ENCODE data around the gene CCDC78.

Gene CCDC78

GRCh38 chr16:766008-766819 lies 40.0 kb upstream of the CCDC78 start:
- Histone ChIP-seq H3K36me3 (no peaks in the 10 kb centered on the region), H3K4me3 (ENCODE audit: low read depth, low read length) (no peak overlapping the region), H3K27me3 (no peaks in the 10 kb centered on the region), H3K4me1 (no peaks in the 10 kb centered on the region), H3K9me3 (no peaks in the 10 kb centered on the region)
- TF ChIP-seq, protein P1, sequence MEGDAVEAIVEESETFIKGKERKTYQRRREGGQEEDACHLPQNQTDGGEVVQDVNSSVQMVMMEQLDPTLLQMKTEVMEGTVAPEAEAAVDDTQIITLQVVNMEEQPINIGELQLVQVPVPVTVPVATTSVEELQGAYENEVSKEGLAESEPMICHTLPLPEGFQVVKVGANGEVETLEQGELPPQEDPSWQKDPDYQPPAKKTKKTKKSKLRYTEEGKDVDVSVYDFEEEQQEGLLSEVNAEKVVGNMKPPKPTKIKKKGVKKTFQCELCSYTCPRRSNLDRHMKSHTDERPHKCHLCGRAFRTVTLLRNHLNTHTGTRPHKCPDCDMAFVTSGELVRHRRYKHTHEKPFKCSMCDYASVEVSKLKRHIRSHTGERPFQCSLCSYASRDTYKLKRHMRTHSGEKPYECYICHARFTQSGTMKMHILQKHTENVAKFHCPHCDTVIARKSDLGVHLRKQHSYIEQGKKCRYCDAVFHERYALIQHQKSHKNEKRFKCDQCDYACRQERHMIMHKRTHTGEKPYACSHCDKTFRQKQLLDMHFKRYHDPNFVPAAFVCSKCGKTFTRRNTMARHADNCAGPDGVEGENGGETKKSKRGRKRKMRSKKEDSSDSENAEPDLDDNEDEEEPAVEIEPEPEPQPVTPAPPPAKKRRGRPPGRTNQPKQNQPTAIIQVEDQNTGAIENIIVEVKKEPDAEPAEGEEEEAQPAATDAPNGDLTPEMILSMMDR (IDR thresholded peaks at IDR 0.05; ENCODE audit: low read depth, low read length) = no peak
- no peak for DNase-seq

- TF ChIP-seq, protein P1 (IDR thresholded peaks at IDR 0.05; ENCODE audit: low read depth, low read length) = no peak
- no peaks in the 10 kb centered on the region for H3K27me3 ChIP-seq
- no peaks in the 10 kb centered on the region for H3K9me3 ChIP-seq
- no peaks in the 10 kb centered on the region for H3K4me1 ChIP-seq
- no peak overlapping the region for H3K4me3 ChIP-seq (ENCODE audit: low read depth, low read length)
- no peak for DNase-seq
- no peaks in the 10 kb centered on the region for H3K36me3 ChIP-seq
Measured at GRCh38 chr16:765488-765865, 39.2 kb upstream of the CCDC78 start.

DNA sequence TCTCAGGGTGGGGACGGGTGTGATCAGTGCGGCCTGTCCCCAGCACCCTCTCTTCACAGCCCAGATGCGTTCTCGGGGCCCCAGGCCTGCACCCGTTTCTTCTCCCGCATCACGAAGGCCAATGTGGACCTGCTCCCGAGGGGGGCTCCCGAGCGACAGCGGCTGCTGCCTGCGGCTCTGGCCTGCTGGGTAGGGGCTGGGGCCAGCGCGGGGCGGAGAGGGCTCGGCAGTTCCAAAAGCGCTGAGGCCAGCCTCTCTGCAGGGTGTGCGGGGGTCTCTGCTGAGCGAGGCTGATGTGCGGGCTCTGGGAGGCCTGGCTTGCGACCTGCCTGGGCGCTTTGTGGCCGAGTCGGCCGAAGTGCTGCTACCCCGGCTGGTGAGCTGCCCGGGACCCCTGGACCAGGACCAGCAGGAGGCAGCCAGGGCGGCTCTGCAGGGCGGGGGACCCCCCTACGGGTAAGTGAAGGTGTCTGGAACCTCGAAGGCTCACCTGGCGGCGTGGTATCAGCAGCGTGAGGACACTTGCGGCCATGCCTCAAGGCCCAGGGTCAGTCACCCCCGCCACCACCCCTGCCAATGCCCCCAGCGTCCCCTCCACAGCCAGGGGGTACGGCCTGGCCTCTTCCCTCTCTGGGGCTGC lies 38.7 kb upstream of the CCDC78 start:
- DNase-seq = peak; percentile 15
- H3K4me1 ChIP-seq = no peaks in the 10 kb centered on the region
- TF ChIP-seq, protein P1 (IDR thresholded peaks at IDR 0.05; ENCODE audit: low read depth, low read length) = no peak
- H3K27me3 ChIP-seq = no peaks in the 10 kb centered on the region
- H3K36me3 ChIP-seq = no peaks in the 10 kb centered on the region
- H3K9me3 ChIP-seq = no peaks in the 10 kb centered on the region
- H3K4me3 ChIP-seq (ENCODE audit: low read depth, low read length) = no peak overlapping the region

GRCh38 chr16:764184-764750 lies 38.0 kb upstream of the CCDC78 start:
- no peaks in the 10 kb centered on the region for H3K9me3 ChIP-seq
- TF ChIP-seq, protein P1 (IDR thresholded peaks at IDR 0.05; ENCODE audit: low read depth, low read length) = no peak
- no peak overlapping the region for H3K4me3 ChIP-seq (ENCODE audit: low read depth, low read length)
- no peaks in the 10 kb centered on the region for H3K27me3 ChIP-seq
- H3K4me1 ChIP-seq = no peaks in the 10 kb centered on the region
- H3K36me3 ChIP-seq = no peaks in the 10 kb centered on the region
- DNase-seq = no peak

DNA sequence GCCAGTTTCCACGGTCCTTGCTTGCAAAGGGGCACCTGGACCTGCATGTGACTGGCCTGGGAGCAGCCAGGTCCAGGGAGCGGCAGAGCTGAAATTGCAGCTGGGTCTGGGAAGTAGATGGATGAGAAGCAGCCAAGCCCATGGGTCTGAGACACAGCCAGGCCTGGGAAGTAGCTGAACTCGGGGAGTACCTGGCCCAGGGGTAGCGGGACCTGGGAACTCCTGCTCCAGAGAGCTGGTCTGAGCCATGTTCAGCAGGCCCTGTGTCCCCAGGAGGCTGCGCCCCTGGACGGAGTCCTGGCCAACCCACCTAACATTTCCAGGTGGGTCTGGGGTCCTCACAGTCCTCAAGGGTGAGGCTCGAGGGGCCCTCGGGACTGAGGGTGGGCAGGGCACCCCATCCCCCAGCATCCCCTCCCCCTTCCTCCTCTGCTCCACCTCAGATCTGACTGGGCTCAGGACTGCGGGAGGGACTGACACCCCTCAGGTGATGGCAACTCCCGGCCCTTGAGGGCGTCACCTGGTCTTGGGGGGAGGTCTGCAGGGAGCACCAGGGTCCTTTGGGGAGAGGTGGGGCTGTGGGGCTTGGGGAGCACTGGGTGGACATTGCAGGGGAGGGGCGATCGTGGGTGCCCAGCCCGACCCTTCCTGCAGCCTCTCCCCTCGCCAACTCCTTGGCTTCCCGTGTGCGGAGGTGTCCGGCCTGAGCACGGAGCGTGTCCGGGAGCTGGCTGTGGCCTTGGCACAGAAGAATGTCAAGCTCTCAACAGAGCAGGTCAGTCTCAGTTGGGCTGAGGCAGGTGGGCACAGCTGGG lies 37.3 kb upstream of the CCDC78 start:
- TF ChIP-seq, protein P1 (IDR thresholded peaks at IDR 0.05; ENCODE audit: low read depth, low read length) = no peak
- H3K27me3 ChIP-seq = no peaks in the 10 kb centered on the region
- H3K4me1 ChIP-seq = no peaks in the 10 kb centered on the region
- DNase-seq = no peak
- no peaks in the 10 kb centered on the region for H3K9me3 ChIP-seq
- H3K36me3 ChIP-seq = no peaks in the 10 kb centered on the region
- no peak overlapping the region for H3K4me3 ChIP-seq (ENCODE audit: low read depth, low read length)
